Raji (cell line): ENCODE data around the gene PLD3.

Source experiments
- POLR2A ChIP-seq: IDR thresholded peaks from 2 replicates; pipeline ENCODE4 v1.6.1; 2011; ENCODE audit warnings: low read depth, low read length, control low read depth; ENCODE audit not compliant: insufficient read depth

Gene PLD3

DNA sequence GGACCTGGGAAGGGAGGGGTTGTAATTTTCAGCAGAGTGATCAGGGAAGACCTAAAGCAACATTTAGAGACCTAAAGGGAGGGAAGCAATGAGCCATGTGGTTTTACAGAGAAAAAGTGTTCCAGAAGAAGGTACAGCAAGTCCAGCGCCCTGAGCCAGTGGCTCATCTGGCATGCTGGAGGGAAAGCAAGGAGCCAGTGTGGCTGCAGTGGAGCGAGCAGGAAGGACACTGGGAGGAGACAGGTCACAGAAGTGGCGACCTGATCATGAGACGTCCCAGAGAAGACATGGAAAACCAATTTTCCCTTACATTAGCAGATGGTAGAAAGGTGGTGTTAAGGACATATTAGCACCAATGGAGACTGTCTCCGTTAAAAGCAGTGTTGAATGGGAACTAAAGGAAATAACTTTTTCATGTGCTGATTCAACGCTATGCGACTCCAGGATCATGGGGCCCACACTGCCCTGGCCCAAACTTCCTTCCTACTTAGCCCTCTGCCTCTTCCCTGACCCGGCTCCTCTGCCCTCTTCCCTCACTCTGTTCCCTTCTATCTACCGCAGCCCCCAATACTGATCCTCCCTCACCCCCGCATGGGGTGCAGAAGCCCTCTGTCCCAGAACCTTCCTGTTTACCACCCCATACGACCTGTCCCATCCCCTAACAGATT lies 5.7 kb upstream of the PLD3 start:
- no peak for TF ChIP-seq POLR2A

DNA sequence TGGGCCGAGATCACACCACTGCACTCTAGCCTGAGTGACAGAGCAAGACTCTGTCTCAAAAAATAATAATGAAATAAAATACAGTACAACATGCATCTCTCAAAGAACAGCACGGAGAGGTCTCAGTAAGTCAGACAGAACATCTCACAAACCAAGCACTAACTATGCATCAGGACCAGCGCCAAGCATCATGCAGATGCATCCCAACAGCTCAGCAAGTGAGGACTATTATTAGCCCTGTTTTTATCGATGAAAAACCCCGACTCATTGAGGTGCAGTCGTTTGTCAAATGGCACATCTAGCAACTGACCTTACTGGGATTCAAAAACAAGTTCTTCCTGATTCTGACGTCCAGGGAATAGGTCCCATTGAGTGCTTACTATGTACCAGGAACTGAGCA lies 4.1 kb upstream of the PLD3 start:
- TF ChIP-seq POLR2A: no peak

DNA sequence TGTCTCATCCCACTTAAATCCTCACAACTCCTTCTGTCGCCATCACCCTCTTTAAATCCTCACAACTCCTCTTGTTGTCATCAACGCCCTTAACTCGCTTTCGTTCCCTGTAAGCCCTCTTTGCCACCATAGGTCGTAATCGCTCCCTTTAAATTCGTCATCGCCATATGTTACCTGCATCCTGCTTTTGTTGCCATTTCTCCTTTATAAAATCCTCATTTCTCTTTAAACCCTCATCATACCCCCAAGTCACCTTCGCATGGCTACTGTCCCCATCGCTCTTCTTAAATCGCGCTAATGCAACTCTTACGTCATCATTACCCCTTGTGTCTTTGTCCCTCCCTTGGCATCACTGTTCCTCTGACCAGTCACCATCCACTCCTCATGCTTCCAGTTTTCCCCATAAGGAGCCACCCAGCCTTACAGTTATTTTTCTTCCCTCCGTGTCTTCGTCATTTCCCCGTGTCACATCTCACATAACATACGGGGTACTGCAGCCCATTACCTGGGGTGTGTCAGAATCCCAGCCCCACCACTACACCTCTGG lies 539 bp downstream of the PLD3 start:
- no peak for TF ChIP-seq POLR2A

DNA sequence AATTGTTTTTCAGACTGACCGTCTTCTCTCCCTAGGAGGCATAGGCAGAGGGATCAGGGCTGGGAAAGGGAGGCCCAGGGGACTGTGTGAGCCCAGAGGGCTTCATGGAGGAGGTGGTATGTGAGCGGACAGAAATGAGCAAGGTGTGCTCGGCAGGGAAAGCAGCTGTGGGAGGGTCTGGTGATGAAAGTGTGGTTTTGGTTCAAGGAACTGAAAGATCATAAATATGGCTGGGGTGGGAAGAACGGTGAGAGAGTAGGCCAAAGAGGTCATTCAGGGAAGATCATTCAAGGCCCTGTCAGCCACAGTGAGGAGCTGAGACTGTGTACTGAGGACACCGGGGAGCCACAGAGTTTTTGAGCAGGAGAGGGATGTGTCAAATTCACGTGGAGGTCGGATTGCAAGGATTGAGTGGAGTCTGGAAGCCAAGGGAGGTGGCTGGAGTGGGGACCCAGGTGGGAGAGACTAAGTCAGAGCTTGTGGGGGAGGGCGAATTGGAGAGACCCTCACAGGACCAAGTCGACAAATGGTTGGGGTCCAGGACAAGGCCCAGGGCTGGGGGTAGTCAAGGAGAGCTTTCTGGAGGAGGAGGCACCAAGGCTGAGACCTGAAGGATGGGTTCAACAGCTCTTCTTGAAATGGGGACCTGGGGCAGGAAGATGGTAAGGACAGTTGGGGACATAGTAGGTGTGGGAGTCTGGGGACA lies 7.6 kb downstream of the PLD3 start:
- TF ChIP-seq POLR2A: no peak

DNA sequence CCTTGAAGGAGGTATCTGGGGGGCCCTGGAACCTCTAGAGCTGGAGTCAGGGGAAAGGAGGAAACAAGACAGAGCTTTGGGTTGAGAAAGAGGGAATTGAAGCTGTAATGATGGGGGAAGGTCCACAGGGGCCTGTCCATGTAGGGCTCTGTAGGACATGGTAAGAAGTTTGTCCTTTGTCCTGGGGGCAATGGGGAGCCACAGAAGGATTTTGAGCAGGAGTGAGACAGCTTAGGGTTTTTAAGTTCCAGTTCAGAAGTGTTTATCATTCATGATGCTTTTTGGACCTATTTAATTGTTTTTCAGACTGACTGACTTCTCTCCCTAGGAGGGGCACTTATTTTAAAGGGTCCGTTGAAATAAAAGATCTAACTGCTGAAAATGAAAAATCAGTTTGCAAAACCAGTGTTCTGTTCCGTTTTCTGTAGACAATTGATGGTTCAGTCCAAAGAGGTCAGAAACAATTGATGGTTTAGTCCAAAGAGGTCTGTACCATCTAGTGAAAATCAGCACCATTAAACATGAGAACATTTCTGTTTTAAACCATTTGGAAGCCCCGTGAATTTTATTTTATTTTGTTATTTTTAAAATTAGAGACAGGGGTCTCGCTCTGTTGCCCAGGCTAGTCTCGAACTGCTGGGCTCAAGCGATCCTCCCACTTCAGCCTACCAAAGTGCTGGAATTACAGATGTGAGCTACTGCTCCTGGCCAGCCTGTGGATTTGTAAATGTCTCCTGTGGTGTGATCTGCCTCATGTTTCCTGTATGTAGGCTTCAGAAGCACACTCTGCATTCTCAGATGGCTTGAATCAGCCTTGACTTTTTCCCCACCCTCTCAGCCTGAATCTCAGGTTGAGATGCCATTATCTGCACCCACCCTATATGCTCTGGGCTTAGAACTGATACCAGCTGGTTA lies 8.4 kb downstream of the PLD3 start:
- no peak for TF ChIP-seq POLR2A

DNA sequence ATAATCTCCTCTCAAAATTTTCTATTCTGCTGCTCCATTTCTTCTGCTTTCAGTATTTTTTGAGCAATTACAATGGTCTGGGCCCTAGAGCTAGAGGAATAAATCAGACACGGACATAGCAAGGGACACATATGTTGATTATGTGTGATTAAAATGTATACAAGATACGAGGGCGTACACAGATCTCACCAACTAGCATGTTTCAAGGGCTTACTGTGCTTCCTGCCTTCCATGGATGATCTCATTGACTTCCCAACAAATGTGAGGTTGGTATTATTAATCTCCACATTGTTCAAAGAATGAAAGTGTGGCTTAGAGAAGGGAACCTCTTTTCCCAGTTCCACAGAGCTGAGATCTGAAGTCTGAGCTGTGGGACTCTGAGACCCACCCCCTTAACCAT lies 9.1 kb downstream of the PLD3 start:
- no peak for TF ChIP-seq POLR2A

DNA sequence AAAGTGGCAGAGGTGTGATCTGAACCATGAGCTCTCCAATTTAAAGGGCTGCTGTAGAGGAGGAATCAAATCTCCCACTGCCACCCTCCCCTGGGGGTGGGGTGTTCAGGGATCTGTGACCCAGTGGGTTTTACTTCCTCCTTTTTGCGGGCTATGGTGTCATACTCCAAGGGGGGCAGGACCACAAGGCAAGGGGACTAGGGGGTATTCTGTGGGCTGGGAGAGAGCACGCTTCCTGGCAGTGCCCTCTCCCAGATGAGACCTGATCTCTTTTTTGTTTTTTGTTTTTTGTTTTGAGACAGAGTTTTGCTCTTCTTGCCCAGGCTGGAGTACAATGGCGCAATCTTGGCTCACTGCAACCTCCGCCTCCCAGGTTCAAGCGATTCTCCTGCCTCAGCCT lies 10.3 kb downstream of the PLD3 start:
- TF ChIP-seq POLR2A: no peak

DNA sequence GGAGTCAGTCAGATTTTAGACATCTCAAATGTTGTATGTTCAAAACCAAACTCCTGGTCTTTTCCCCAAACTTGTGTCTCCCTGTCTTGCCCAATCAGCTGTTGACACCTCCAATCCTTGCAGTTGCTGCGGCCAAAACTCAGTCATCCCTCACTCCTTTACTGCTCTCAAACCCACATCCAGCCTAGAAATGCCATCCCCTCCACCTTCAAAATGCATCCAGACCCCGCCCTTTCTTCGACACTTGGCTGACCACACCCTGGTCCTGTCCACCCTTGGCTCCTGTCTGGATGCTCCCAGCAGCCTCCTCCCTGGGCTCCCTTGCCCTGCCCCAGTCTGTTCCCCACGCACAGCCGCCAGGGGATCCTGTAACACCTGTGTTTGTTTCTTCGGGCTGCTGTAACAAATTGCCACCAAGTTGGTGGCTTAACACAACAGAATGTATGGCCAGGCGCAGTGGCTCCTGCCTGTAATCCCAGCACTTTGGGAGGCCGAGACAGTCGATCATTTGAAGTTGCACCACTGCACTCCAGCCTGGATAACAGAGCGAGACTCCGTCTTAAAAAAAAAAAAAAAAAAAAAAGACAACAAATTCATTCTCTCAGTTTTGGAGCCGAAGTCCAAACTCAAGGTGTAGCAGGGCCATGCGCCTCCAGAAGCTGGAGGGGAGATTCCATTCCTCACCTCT lies 11.7 kb downstream of the PLD3 start:
- no peak for TF ChIP-seq POLR2A

DNA sequence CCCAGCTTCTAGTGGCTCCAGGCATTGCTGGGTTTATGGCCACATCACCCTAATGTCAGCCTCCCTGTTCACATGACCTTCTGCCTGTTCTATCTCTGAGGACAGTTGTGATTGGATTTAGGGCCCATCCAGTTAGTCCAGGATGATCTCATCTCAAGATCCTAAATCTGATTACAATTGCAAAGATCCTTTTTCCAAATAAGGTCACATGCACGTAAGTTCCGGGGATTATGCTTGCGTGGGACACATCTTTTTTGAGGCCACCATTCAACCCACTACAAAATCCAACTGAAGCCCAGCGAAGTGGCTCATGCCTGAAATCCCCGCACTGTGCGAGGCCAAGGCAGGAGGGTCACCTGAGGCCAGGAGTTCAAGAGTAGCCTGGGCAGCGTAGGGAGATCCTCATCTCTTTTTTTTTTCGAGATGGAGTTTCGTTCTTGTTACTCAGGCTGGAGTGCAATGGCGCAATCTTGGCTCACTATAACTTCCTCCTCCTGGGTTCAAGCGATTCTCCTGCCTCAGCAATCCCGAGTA lies 12.3 kb downstream of the PLD3 start:
- TF ChIP-seq POLR2A: no peak

DNA sequence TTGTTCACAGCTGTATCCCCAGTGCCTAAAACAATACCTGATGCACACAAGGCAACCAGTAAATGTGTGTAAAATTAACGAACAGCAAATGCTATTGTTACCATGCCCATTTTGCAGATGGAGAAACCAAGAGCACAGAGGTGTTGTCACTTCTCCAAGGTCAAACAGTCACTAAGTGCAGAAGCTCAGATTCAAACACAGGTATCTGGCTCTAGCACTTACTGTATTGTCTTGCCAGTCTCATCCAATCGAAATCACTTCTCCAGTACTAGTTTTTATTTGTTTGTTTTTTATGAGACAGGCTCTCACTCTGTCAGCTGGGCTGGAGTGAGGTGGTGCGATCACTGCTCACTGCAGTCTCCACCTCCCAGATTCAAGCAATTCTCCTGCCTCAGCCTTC lies 13.7 kb downstream of the PLD3 start:
- TF ChIP-seq POLR2A: no peak

DNA sequence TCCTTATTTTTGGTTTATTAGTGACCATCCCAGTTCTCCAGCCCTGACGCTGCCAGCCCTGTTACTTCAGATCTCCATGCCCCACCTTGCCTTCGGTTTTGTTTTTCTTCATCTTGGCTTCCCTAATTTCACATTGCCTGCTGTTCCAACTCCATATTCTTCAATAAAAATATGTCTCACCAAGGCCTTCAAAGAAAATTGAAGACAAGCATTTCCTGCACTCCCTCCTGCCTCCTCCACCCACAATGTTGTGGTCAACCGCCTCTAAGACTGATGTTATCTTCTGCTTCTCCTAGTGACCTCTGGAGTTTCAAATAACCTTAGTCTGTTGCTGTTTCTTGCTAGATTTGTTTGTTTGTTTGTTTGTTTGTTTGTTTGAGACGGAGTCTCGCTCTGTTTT lies 14.6 kb downstream of the PLD3 start:
- TF ChIP-seq POLR2A: no peak

DNA sequence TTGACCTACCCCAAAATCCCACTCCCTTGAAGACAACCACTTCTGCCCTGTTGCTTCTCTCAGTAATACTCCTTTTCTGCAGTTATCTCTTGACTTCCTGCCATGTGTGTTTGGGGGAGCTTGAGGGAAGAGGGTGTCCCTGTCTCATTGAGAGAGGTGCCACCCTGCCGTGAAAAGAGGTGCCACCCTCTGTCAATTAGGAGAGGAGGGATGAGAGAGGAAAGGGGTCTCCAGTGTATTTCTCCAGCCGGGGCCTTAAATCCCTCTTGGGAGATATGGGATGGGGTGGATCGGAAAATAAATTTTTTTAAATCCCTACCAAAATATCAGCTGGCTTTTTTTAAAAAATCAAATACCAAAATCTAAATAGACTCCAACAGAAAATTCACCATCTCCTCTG lies 16.5 kb downstream of the PLD3 start:
- no peak for TF ChIP-seq POLR2A

DNA sequence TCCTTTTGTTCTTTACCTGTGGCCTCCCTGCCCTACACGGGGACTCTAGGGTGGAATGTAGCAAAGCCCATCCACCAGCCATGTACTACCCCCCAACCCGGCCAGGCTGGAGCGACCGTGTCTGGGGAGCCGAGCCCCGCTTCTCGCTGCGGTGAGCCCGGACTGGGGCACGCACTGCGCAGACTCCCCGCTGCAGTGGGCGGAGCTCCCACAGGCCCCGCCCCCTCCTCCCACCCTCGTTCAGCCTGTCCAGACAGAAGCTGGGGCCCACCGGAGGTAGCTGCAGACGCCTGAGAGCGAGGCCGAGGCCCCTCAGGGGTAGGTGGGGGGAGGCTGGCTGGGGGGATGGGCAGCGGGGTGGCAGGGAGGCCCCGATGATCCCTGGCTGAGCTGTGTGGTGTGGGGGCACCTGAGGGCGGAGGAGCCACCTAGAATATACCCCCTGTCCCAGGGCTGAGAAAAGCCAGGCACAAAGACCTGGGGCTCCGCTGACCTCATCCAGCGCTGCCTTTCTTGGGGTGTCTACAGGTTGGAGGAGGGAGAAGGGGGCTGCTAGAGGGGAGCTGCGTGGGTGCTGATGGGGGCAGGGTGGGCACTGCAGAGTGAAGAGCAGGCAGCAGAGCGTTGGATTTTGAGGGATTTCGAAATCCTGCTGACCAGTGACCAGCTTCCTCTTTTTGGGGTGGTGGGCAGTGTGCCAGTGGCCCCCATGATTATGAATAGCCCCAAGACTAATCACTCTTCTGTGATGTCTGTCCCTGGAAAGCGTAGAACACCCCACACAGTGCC lies 17.3 kb downstream of the PLD3 start:
- TF ChIP-seq POLR2A: peak; percentile 51; the same call in 1 of the 2 replicates
